C4-2B (cell line): ENCODE data around the gene CHMP5.

Experiments
- CTCF ChIP-seq: fragments of 450-650 bp; conservative IDR thresholded peaks from 2 replicates; pipeline ENCODE4 v1.5.1; 2017; ENCODE audit warnings: mild to moderate bottlenecking
- ZFX ChIP-seq: fragments of 450-650 bp; IDR thresholded peaks from 2 replicates; pipeline ENCODE4 v1.6.1; 2017

- TF ChIP-seq CTCF (no peak), ZFX (no peak)
Observed at GRCh38 chr9:33260372-33260771, 4.5 kb upstream of the CHMP5 start.
